GM12891 (cell line): ENCODE results near the gene POC1A.

ENCODE experiments used
- POLR2A ChIP-seq: IDR thresholded peaks from 2 replicates; pipeline ENCODE4 v1.6.1; 2011; ENCODE audit warnings: low read depth, low read length, control low read depth
- POLR2AphosphoS5 ChIP-seq: IDR thresholded peaks from 2 replicates; pipeline ENCODE4 v1.6.1; 2011; ENCODE audit warnings: low read depth, low read length, control low read depth
- SPI1 ChIP-seq: IDR thresholded peaks from 2 replicates; pipeline ENCODE4 v1.6.1; 2011; ENCODE audit warnings: low read depth, low read length, control low read depth
- TAF1 ChIP-seq: IDR thresholded peaks from 2 replicates; pipeline ENCODE4 v1.6.1; 2011; ENCODE audit warnings: low read depth, low read length, control low read depth

DNA sequence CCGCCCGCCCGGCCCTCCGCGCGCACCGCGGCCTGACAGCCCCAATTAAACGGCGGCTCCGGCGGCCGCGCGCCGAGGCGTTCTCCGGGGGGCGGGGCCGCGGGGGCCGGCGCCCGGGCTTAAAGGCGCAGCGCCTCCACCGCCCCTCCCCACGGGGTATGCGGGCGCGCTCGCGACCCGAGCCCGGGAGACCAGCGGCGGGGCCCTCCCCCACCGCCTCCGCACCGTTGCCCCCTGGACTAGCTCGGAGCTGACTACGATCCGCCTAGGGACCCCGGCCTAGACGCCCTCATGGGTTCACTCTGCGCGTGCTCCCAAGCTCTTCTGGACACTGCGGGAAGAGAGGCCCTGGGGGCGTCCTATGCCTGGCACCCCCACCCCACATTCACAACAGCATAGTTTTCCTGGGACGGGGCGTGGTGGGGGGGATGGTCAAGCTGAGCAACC lies 97.7 kb downstream of the POC1A start, which contains the start of gene DUSP7:
- TF ChIP-seq POLR2AphosphoS5, result no peak
- no peak for TF ChIP-seq TAF1
- no peak for TF ChIP-seq POLR2A
- no peak for TF ChIP-seq SPI1
